GM23248 (cell line): Measurements from ENCODE around the gene PLEKHA3.

ENCODE experiments used
- EZH2 ChIP-seq: fragments of 200-600 bp; sonication (generic); IDR thresholded peaks from 2 replicates; pipeline ENCODE4 v1.6.1; 2018; ENCODE audit warnings: antibody characterized with exemption, mild to moderate bottlenecking; ENCODE audit not compliant: insufficient read depth, poor library complexity, severe bottlenecking
- EZH2phosphoT487 ChIP-seq: fragments of 200-600 bp; sonication (generic); IDR thresholded peaks from 2 replicates; pipeline ENCODE4 v1.6.1; 2018; ENCODE audit warnings: antibody characterized with exemption, moderate library complexity, mild to moderate bottlenecking, low read depth; ENCODE audit not compliant: insufficient read depth

GRCh38 chr2:178498137-178498536 is 17.9 kb downstream of the PLEKHA3 start:
- TF ChIP-seq EZH2 (no peak), EZH2phosphoT487 (no peak)
